Measurements from ENCODE around the gene ANKRD33B.
"Not testable (repeated sequence)": the region's sequence is repeated elsewhere in the genome, so short reads cannot be mapped to it uniquely, and the experiment has no call there.

ANKRD33B gene

GRCh38 chr5:10625700-10626472 lies 62.0 kb downstream of the ANKRD33B start:
- no peak for TF ChIP-seq CTCF (IDR thresholded peaks at IDR 0.05; ENCODE audit: control insufficient read depth, extremely low read depth, insufficient read depth)
- H3K4me3 ChIP-seq (ENCODE audit: low read depth, low read length) = no peak overlapping the region
- no peak for DNase-seq (ENCODE audit: low read depth)

GRCh38 chr5:10626473-10627013 lies 62.7 kb downstream of the ANKRD33B start:
- DNase-seq (ENCODE audit: low read depth) = no peak
- TF ChIP-seq CTCF (IDR thresholded peaks at IDR 0.05; ENCODE audit: control insufficient read depth, extremely low read depth, insufficient read depth) = no peak
- H3K4me3 ChIP-seq (ENCODE audit: low read depth, low read length) = no peak overlapping the region

GRCh38 chr5:10627160-10627701 lies 63.4 kb downstream of the ANKRD33B start:
- no peak for DNase-seq (ENCODE audit: low read depth)
- TF ChIP-seq CTCF (IDR thresholded peaks at IDR 0.05; ENCODE audit: control insufficient read depth, extremely low read depth, insufficient read depth) = no peak
- H3K4me3 ChIP-seq (ENCODE audit: low read depth, low read length) = peak overlapping the region; percentile 35

DNA sequence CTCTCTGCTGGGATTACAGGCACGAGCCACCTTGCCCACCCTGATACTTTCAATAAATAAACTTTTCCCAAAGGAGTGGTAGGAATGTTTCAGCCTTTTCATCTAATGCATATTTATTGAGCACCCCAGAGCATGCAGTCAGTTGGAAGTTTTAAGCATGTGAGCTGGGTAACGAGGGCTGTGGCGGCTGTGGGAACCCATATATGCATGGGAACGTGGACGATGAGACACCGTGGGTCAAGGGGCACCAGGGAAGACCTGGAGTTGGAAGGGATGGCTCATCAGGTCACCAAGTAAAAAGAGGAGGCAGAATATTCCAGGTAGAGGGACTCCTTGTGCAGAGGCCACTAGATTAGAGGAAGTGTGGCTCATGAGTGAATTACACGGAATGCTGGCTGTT lies 64.7 kb downstream of the ANKRD33B start:
- H3K4me3 ChIP-seq (ENCODE audit: low read depth, low read length) = no peak overlapping the region
- no peak for TF ChIP-seq CTCF (IDR thresholded peaks at IDR 0.05; ENCODE audit: control insufficient read depth, extremely low read depth, insufficient read depth)
- no peak for DNase-seq (ENCODE audit: low read depth)

GRCh38 chr5:10629682-10630081 lies 65.8 kb downstream of the ANKRD33B start:
- no peak for DNase-seq (ENCODE audit: low read depth)
- TF ChIP-seq CTCF (IDR thresholded peaks at IDR 0.05; ENCODE audit: control insufficient read depth, extremely low read depth, insufficient read depth) = no peak
- H3K4me3 ChIP-seq (ENCODE audit: low read depth, low read length) = no peak overlapping the region

DNA sequence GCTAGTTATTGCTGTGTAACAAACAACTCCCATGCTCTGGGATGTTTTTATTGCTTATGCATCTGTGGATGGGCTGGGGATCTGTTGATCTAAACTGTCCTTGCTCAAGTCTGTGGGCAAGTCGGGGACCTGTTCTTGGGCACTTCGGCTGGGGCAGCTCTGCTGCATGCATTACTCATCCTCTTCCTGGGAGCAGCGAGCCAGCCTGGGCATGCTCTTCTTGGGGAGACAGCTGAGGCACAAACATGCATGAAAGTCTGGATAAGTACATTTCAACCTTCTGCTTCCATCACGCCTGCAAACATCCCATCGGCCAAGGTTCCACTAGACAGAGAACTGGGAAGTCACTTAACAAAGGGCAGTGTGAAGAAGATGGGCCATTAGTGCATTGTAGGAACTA lies 66.3 kb downstream of the ANKRD33B start:
- no peak overlapping the region for H3K4me3 ChIP-seq (ENCODE audit: low read depth, low read length)
- DNase-seq (ENCODE audit: low read depth) = no peak
- no peak for TF ChIP-seq CTCF (IDR thresholded peaks at IDR 0.05; ENCODE audit: control insufficient read depth, extremely low read depth, insufficient read depth)

- H3K4me3 ChIP-seq (ENCODE audit: low read depth, low read length); DNase-seq (ENCODE audit: low read depth): not testable (repeated sequence)
Measured at GRCh38 chr5:10630744-10631143, 66.9 kb downstream of the ANKRD33B start.

Data from LNCaP clone FGC (cell line).